IMR-90 (cell line): ENCODE measurements around the gene SLC25A19. TPM values are rescaled to one million over a fixed set of nuclear protein-coding genes. Genes with fewer than 3 reads are reported as not detected.

ENCODE experiments used
- ATAC-seq: fragments of 200-7000 bp; cut with Tn5 transposase; 2 replicates; pipeline ENCODE4 v1.9.1; 2020; ENCODE audit warnings: low read depth, mild to moderate bottlenecking, moderate library complexity
- BruUV-seq: library from RNA; stranded (reverse); fragments of 400-500 nt; replicated peaks from 2 replicates; lab custom pipeline; 2021; lab: Mats Ljungman, UMichigan
- CTCF ChIA-PET: fragments of 300-600 bp; formaldehyde crosslinking; extraction: SDS; loops from one replicate; lab custom pipeline; 2021; ENCODE audit warnings: antibody characterized with exemption; lab: Yijun Ruan, JAX
- POLR2A ChIA-PET: fragments of 300-600 bp; sonication (Branson Sonifier 250); formaldehyde crosslinking; loops from one replicate; lab custom pipeline; 2022; ENCODE audit warnings: antibody characterized with exemption; ENCODE audit not compliant: unreplicated experiment; lab: Charles Lee
- DNase-seq: peaks from one replicate; pipeline ENCODE4 v3.0.0; 2013
- H2AFZ ChIP-seq: replicated peaks from 2 replicates; pipeline ENCODE3; 2013; ENCODE audit warnings: low read length, mild to moderate bottlenecking; ENCODE audit not compliant: poor library complexity
- H2AK5ac ChIP-seq: 2 replicates; pipeline ENCODE4 v1.6.1; 2013; ENCODE audit warnings: low read depth, low read length, inconsistent platforms
- H2AK9ac ChIP-seq: replicated peaks from 2 replicates; pipeline ENCODE3; 2013; ENCODE audit warnings: mild to moderate bottlenecking, low read depth, low read length, moderate library complexity; ENCODE audit not compliant: poor library complexity
- H2BK120ac ChIP-seq: 2 replicates; pipeline ENCODE4 v1.6.1; 2013; ENCODE audit warnings: low read depth, low read length, inconsistent platforms
- H2BK15ac ChIP-seq: 3 replicates; pipeline ENCODE4 v1.6.1; 2013; ENCODE audit warnings: low read depth, low read length, inconsistent platforms
- H2BK20ac ChIP-seq: 2 replicates; pipeline ENCODE4 v1.6.1; 2013; ENCODE audit warnings: low read depth, mild to moderate bottlenecking, inconsistent platforms, low read length, moderate library complexity
- H2BK5ac ChIP-seq: 2 replicates; pipeline ENCODE4 v1.6.1; 2013; ENCODE audit warnings: mild to moderate bottlenecking, low read depth, low read length, inconsistent platforms; ENCODE audit not compliant: poor library complexity, severe bottlenecking
- H3K14ac ChIP-seq: replicated peaks from 2 replicates; pipeline ENCODE4 v1.6.1; 2013; ENCODE audit warnings: low read depth, low read length, inconsistent platforms
- H3K18ac ChIP-seq: 2 replicates; pipeline ENCODE4 v1.6.1; 2013; ENCODE audit warnings: low read depth, low read length, control low read depth
- H3K23ac ChIP-seq: 2 replicates; pipeline ENCODE4 v1.6.1; 2013; ENCODE audit warnings: low read depth, low read length, inconsistent platforms
- H3K27ac ChIP-seq: 2 replicates; pipeline ENCODE4 v1.5.1; 2013; ENCODE audit warnings: mild to moderate bottlenecking, control low read depth, low read length; ENCODE audit not compliant: insufficient read depth
- H3K27me3 ChIP-seq: 2 replicates; pipeline ENCODE4 v1.6.1; 2013; ENCODE audit warnings: low read length; ENCODE audit not compliant: control insufficient read depth, insufficient read depth
- H3K36me3 ChIP-seq: 2 replicates; pipeline ENCODE4 v1.6.1; 2013; ENCODE audit warnings: low read length, mixed read lengths; ENCODE audit not compliant: control insufficient read depth, insufficient read depth
- H3K4ac ChIP-seq: 2 replicates; pipeline ENCODE4 v1.6.1; 2013; ENCODE audit warnings: low read depth, low read length, inconsistent platforms
- H3K4me1 ChIP-seq: 2 replicates; pipeline ENCODE4 v1.6.1; 2013; ENCODE audit warnings: low read length, mixed read lengths; ENCODE audit not compliant: control insufficient read depth, insufficient read depth
- H3K4me2 ChIP-seq: 2 replicates; pipeline ENCODE4 v1.6.1; 2013; ENCODE audit warnings: low read depth, mild to moderate bottlenecking, control low read depth, low read length, moderate library complexity
- H3K4me3 ChIP-seq: 2 replicates; pipeline ENCODE4 v1.5.1; 2013; ENCODE audit warnings: low read depth, mild to moderate bottlenecking, control low read depth, low read length, moderate library complexity; ENCODE audit not compliant: insufficient read depth
- H3K56ac ChIP-seq: 2 replicates; pipeline ENCODE4 v1.6.1; 2013; ENCODE audit warnings: low read length, inconsistent platforms; ENCODE audit not compliant: insufficient read depth; ENCODE audit errors: extremely low read depth
- H3K79me1 ChIP-seq, 2 experiments: 2 replicates each; pipeline ENCODE4 v1.6.1; 2013; ENCODE audit warnings: low read length in 2 of 2, inconsistent platforms in 1 of 2, low read depth in 1 of 2
- H3K9ac ChIP-seq: 2 replicates; pipeline ENCODE4 v1.6.1; 2013; ENCODE audit warnings: low read depth, low read length, control low read depth
- H3K9me1 ChIP-seq: 2 replicates; pipeline ENCODE4 v1.6.1; 2013; ENCODE audit warnings: low read length, inconsistent platforms; ENCODE audit not compliant: insufficient read depth
- H3K9me3 ChIP-seq: 2 replicates; pipeline ENCODE4 v1.6.1; 2013; ENCODE audit warnings: low read length; ENCODE audit not compliant: control insufficient read depth, insufficient read depth
- H4K20me1 ChIP-seq: 2 replicates; pipeline ENCODE4 v1.6.1; 2013; ENCODE audit warnings: low read length, inconsistent platforms; ENCODE audit not compliant: insufficient read depth
- H4K5ac ChIP-seq: 2 replicates; pipeline ENCODE4 v1.6.1; 2013; ENCODE audit warnings: mild to moderate bottlenecking, low read depth, low read length, control low read depth
- H4K8ac ChIP-seq, 2 experiments: 2 replicates each; pipeline ENCODE4 v1.6.1; 2013; ENCODE audit warnings: low read depth in 2 of 2, low read length in 2 of 2, control low read depth in 1 of 2, inconsistent platforms in 1 of 2
- H4K91ac ChIP-seq: 2 replicates; pipeline ENCODE4 v1.6.1; 2013; ENCODE audit warnings: low read depth, low read length, inconsistent platforms; ENCODE audit not compliant: insufficient read depth
- CEBPB ChIP-seq: IDR thresholded peaks from 2 replicates; pipeline ENCODE4 v1.6.1; 2012; ENCODE audit warnings: low read depth, low read length, improper control_type of control experiment
- CHD1 ChIP-seq: IDR thresholded peaks from 2 replicates; pipeline ENCODE4 v1.6.1; 2012; ENCODE audit warnings: low read depth, low read length, improper control_type of control experiment
- CTCF ChIP-seq: conservative IDR thresholded peaks from 2 replicates; pipeline ENCODE4 v1.5.1; 2012; ENCODE audit warnings: mild to moderate bottlenecking, low read depth, low read length, improper control_type of control experiment
- MAFK ChIP-seq: IDR thresholded peaks from 2 replicates; pipeline ENCODE4 v1.6.1; 2012; ENCODE audit warnings: low read depth, low read length, improper control_type of control experiment
- MAZ ChIP-seq: IDR thresholded peaks from 2 replicates; pipeline ENCODE4 v1.6.1; 2012; ENCODE audit warnings: low read depth, mild to moderate bottlenecking, low read length, improper control_type of control experiment, moderate library complexity, borderline replicate concordance
- MXI1 ChIP-seq: IDR thresholded peaks from 2 replicates; pipeline ENCODE4 v1.6.1; 2012; ENCODE audit warnings: low read depth, mild to moderate bottlenecking, low read length, moderate library complexity, borderline replicate concordance
- RAD21 ChIP-seq: IDR thresholded peaks from 2 replicates; pipeline ENCODE4 v1.6.1; 2012; ENCODE audit warnings: low read length, improper control_type of control experiment
- SMC3 ChIP-seq: fragments of 150-350 bp; IDR thresholded peaks from 2 replicates; pipeline ENCODE4 v1.6.1; 2016; ENCODE audit warnings: low read depth, mild to moderate bottlenecking, antibody characterized with exemption, low read length, moderate library complexity
- WGBS, 2 experiments: methylation state at CpG; one replicate each; pipeline versions ENCODE4 v1.1.5 to v1.1.7; 2013; ENCODE audit warnings: missing lambda C conversion rate in 2 of 2; ENCODE audit not compliant: insufficient read length in 1 of 2; ENCODE audit errors: extremely low coverage in 2 of 2; 5-methylcytosine and 5-hydroxymethylcytosine counted together
- dilution Hi-C: fragments of 300-500 bp; cut with HindIII; formaldehyde crosslinking; loops from one replicate; pipeline ENCODE4 v1.14.3; 2018; ENCODE audit warnings: low sequenced_read_pairs; ENCODE audit not compliant: unreplicated experiment
- in situ Hi-C: fragments of 300-500 bp; cut with MboI; formaldehyde crosslinking; loops from 3 replicates; pipeline ENCODE4 v1.14.3; 2019; ENCODE audit warnings: low sequenced_read_pairs, inconsistent platforms, mixed read lengths
- intact Hi-C: fragments of 100-400 bp; cut with micrococcal nuclease; formaldehyde crosslinking; loops from 2 replicates; pipeline ENCODE4 v1.10.0; 2022
- polyA plus RNA-seq, 3 experiments: library from polyadenylated mRNA; depleted of rRNA; stranded (reverse); fragments of >200 nt; gene quantifications; 2 replicates each; pipeline ENCODE4 v1.2.3, GENCODE V29; 2012; ENCODE audit warnings: low replicate concordance in 1 of 3
- total RNA-seq: library from RNA; depleted of rRNA; stranded (reverse); fragments of >200 nt; gene quantifications from 2 replicates; pipeline ENCODE4 v1.2.3, GENCODE V29; 2012
- TF ChIP-seq, protein P1 (sequence below): fragments of 150-350 bp; IDR thresholded peaks from 2 replicates; pipeline ENCODE4 v1.6.1; 2016; ENCODE audit warnings: low read depth, mild to moderate bottlenecking, low read length, moderate library complexity, borderline replicate concordance

Gene SLC25A19
- total and polyA plus RNA-seq, 2 of the 4 experiments (the other 2 are of a cell fraction) = 9.1 to 9.2 TPM

GRCh38 chr17:75271233-75271954, 17.8 kb downstream of the SLC25A19 start:
- Histone ChIP-seq H3K36me3 (peaks cover 7% of the 10 kb centered on the region), H3K23ac (peak overlapping the region; percentile 17), H4K8ac (peak overlapping the region; percentile 76 to 87; a peak in 3 of 4 replicates), H3K9ac (peak overlapping the region; percentile 48), H3K79me1 (peaks cover 4 to 11% of the 10 kb centered on the region in 2 experiments; a peak in 3 of 4 replicates), H3K27me3 (no peaks in the 10 kb centered on the region), H2BK5ac (no peak overlapping the region), H3K56ac (no peak overlapping the region), H2BK15ac (no peak overlapping the region), H4K91ac (peak overlapping the region; percentile 49; the same call in 1 of the 2 replicates), H3K4me3 (peak overlapping the region; percentile 81), H3K18ac (no peak overlapping the region), H3K9me3 (no peaks in the 10 kb centered on the region), H2BK120ac (no peak overlapping the region), H2AK5ac (peak overlapping the region; percentile 9; the same call in 1 of the 2 replicates), H3K27ac (peak overlapping the region; percentile 54; the same call in 1 of the 2 replicates), H3K4me2 (peak overlapping the region; percentile 98), H3K4ac (no peak overlapping the region), H2AK9ac (peak overlapping the region; percentile 93), H3K4me1 (peaks cover 14% of the 10 kb centered on the region), H4K20me1 (no peaks in the 10 kb centered on the region; the same call in none of the 2 replicates), H2BK20ac (no peak overlapping the region), H3K9me1 (0 out of 2 replicates have a peak, but pooled peaks cover 8% of the 10 kb centered on the region), H4K5ac (peak overlapping the region; percentile 48; the same call in 1 of the 2 replicates), H3K14ac (0 out of 2 replicates have a peak overlapping the region, but pooled peaks have one; percentile 7), H2AFZ (peak overlapping the region; percentile 97)
- ChIA-PET CTCF (interaction anchor here (0.6 to 3.2 kb wide), 14 partner anchors 10 to 139 kb away, joined by 3 to 18 read pairs (median 4); partner anchors contain the start of genes GGA3, MRPS7 and SLC25A19), POLR2A (interaction anchor here (1.0 kb wide), 1 partner anchor 9 kb away, joined by 4 read pairs; the partner anchor contains the start of genes GGA3 and MRPS7)
- in situ Hi-C loops (no loop called here), dilution Hi-C loops (no loop called here), intact Hi-C loops (loop anchor here (2.0 to 10.0 kb wide), 2 partner anchors 133 to 243 kb away; partner anchors contain the start of genes CASKIN2, GRB2 and TSEN54)
- DNase-seq = no peak
- no peak for TF ChIP-seq CEBPB
- TF ChIP-seq RAD21 = peak; percentile 28; the same call in 1 of the 2 replicates
- TF ChIP-seq MXI1 = peak; percentile 68
- peak; percentile 60; the same call in 1 of the 2 replicates for TF ChIP-seq MAZ
- TF ChIP-seq MAFK = no peak
- peak; percentile 90 for TF ChIP-seq CTCF
- TF ChIP-seq CHD1 = no peak
- TF ChIP-seq, protein P1, sequence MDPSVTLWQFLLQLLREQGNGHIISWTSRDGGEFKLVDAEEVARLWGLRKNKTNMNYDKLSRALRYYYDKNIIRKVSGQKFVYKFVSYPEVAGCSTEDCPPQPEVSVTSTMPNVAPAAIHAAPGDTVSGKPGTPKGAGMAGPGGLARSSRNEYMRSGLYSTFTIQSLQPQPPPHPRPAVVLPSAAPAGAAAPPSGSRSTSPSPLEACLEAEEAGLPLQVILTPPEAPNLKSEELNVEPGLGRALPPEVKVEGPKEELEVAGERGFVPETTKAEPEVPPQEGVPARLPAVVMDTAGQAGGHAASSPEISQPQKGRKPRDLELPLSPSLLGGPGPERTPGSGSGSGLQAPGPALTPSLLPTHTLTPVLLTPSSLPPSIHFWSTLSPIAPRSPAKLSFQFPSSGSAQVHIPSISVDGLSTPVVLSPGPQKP = no peak
- peak; percentile 37 for TF ChIP-seq SMC3
- BruUV-seq = no TSS peak
- 0% methylated on average over 5 of the region's 74 CpGs; no CpG with 5 or more reads in 1 of the 2 experiments for WGBS, 2 experiments
- peak; percentile 90 for ATAC-seq
